Central memory CD8-positive, alpha-beta T cell (primary cell): Measurements from ENCODE around the gene CFAP157.

Source experiments
- ATAC-seq: fragments of 150-1000 bp; cut with Tn5 transposase; replicated peaks from 2 replicates; pipeline ENCODE4 v1.10.0; 2022; ENCODE audit warnings: mild to moderate bottlenecking, moderate FRiP score, moderate number of reproducible peaks; ENCODE audit not compliant: poor library complexity, severe bottlenecking; ENCODE audit errors: extremely low read depth
- DNase-seq, 2 donors: peaks; one replicate each; pipeline ENCODE4 v3.0.0; 2021; ENCODE audit warnings: low spot score in 2 of 2
- H3K27ac Mint-ChIP-seq: one replicate; pipeline ENCODE4 v1.8.0; 2022; ENCODE audit warnings: low read depth, mild to moderate bottlenecking, moderate library complexity, mixed read lengths
- H3K27me3 Mint-ChIP-seq: one replicate; pipeline ENCODE4 v1.8.0; 2022; ENCODE audit warnings: mixed read lengths
- H3K36me3 Mint-ChIP-seq: one replicate; pipeline ENCODE4 v1.8.0; 2022; ENCODE audit warnings: mild to moderate bottlenecking, moderate library complexity, mixed read lengths; ENCODE audit not compliant: insufficient read depth
- H3K4me1 Mint-ChIP-seq: one replicate; pipeline ENCODE4 v1.8.0; 2022; ENCODE audit warnings: mixed read lengths
- H3K4me3 Mint-ChIP-seq: one replicate; pipeline ENCODE4 v1.8.0; 2022; ENCODE audit warnings: mild to moderate bottlenecking, moderate library complexity, mixed read lengths
- H3K9me3 Mint-ChIP-seq: one replicate; pipeline ENCODE4 v1.8.0; 2022; ENCODE audit warnings: mixed read lengths

The CFAP157 gene

GRCh38 chr9:127698386-127698785, 8.4 kb upstream of the CFAP157 start:
- Mint-ChIP-seq H3K4me1 (peaks cover 14% of the 10 kb centered on the region), H3K4me3 (peak overlapping the region; percentile 27), H3K36me3 (peaks cover 6% of the 10 kb centered on the region), H3K9me3 (no peaks in the 10 kb centered on the region), H3K27ac (peak overlapping the region; percentile 22), H3K27me3 (no peaks in the 10 kb centered on the region)
- DNase-seq (no peak), ATAC-seq (no peak)

GRCh38 chr9:127698985-127699670, 7.7 kb upstream of the CFAP157 start:
- H3K27ac Mint-ChIP-seq, result peak overlapping the region; percentile 76

GRCh38 chr9:127700140-127700539, 6.6 kb upstream of the CFAP157 start:
- Mint-ChIP-seq H3K9me3 (no peaks in the 10 kb centered on the region), H3K4me3 (peak overlapping the region; percentile 79), H3K4me1 (peaks cover 14% of the 10 kb centered on the region), H3K36me3 (peaks cover 6% of the 10 kb centered on the region), H3K27me3 (no peaks in the 10 kb centered on the region), H3K27ac (no peak overlapping the region)
- ATAC-seq (no peak), DNase-seq (no peak)

More at GRCh38 chr9:127698985-127699670, 7.7 kb upstream of the CFAP157 start:
- peaks cover 6% of the 10 kb centered on the region for H3K36me3 Mint-ChIP-seq
- DNase-seq, result peak; percentile 69 to 74
- no peaks in the 10 kb centered on the region for H3K9me3 Mint-ChIP-seq
- peak overlapping the region; percentile 79 for H3K4me3 Mint-ChIP-seq
- H3K27me3 Mint-ChIP-seq, result no peaks in the 10 kb centered on the region
- peaks cover 14% of the 10 kb centered on the region for H3K4me1 Mint-ChIP-seq
- peak; percentile 97 for ATAC-seq

GRCh38 chr9:127700594-127701255, 6.1 kb upstream of the CFAP157 start:
- peaks cover 6% of the 10 kb centered on the region for H3K36me3 Mint-ChIP-seq
- no peaks in the 10 kb centered on the region for H3K9me3 Mint-ChIP-seq
- H3K4me1 Mint-ChIP-seq, result peaks cover 14% of the 10 kb centered on the region
- H3K27ac Mint-ChIP-seq, result peak overlapping the region; percentile 12
- H3K4me3 Mint-ChIP-seq, result peak overlapping the region; percentile 79
- ATAC-seq, result no peak
- DNase-seq, result no peak
- no peaks in the 10 kb centered on the region for H3K27me3 Mint-ChIP-seq

GRCh38 chr9:127703289-127703946, 3.4 kb upstream of the CFAP157 start:
- Mint-ChIP-seq H3K4me3 (no peak overlapping the region), H3K27ac (no peak overlapping the region)

GRCh38 chr9:127705577-127706379, 1.0 kb upstream of the CFAP157 start:
- no peak overlapping the region for H3K27ac Mint-ChIP-seq
- no peaks in the 10 kb centered on the region for H3K9me3 Mint-ChIP-seq
- no peak for DNase-seq
- H3K4me3 Mint-ChIP-seq, result no peak overlapping the region
- no peaks in the 10 kb centered on the region for H3K27me3 Mint-ChIP-seq
- peaks cover 17% of the 10 kb centered on the region for H3K4me1 Mint-ChIP-seq
- no peak for ATAC-seq
- H3K36me3 Mint-ChIP-seq, result peaks cover 1% of the 10 kb centered on the region

More at GRCh38 chr9:127703289-127703946, 3.4 kb upstream of the CFAP157 start:
- ATAC-seq, result no peak
- no peaks in the 10 kb centered on the region for H3K9me3 Mint-ChIP-seq
- peaks cover 4% of the 10 kb centered on the region for H3K36me3 Mint-ChIP-seq
- DNase-seq, result no peak
- H3K4me1 Mint-ChIP-seq, result peaks cover 23% of the 10 kb centered on the region
- no peaks in the 10 kb centered on the region for H3K27me3 Mint-ChIP-seq

GRCh38 chr9:127707766-127708165, 978 bp downstream of the CFAP157 start:
- DNase-seq, result peak in 1 of 2 donors; percentile 45
- Mint-ChIP-seq H3K27ac (no peak overlapping the region), H3K4me3 (no peak overlapping the region), H3K9me3 (no peaks in the 10 kb centered on the region), H3K36me3 (peaks cover 1% of the 10 kb centered on the region), H3K4me1 (peaks cover 26% of the 10 kb centered on the region), H3K27me3 (no peaks in the 10 kb centered on the region)
- peak; percentile 92 for ATAC-seq

- Mint-ChIP-seq H3K27me3 (no peaks in the 10 kb centered on the region), H3K36me3 (peaks cover 2% of the 10 kb centered on the region), H3K27ac (peak overlapping the region; percentile 36), H3K4me1 (peaks cover 26% of the 10 kb centered on the region), H3K4me3 (no peak overlapping the region), H3K9me3 (no peaks in the 10 kb centered on the region)
- ATAC-seq (no peak), DNase-seq (no peak)
These were observed 2.3 kb downstream of the CFAP157 start for GRCh38 chr9:127708952-127709587.

- no peaks in the 10 kb centered on the region for H3K9me3 Mint-ChIP-seq
- H3K27ac Mint-ChIP-seq, result no peak overlapping the region
- peaks cover 5% of the 10 kb centered on the region for H3K36me3 Mint-ChIP-seq
- ATAC-seq (no peak), DNase-seq (no peak)
- H3K27me3 Mint-ChIP-seq, result no peaks in the 10 kb centered on the region
- H3K4me1 Mint-ChIP-seq, result peaks cover 32% of the 10 kb centered on the region
- peak overlapping the region; percentile 47 for H3K4me3 Mint-ChIP-seq
These were observed 3.5 kb downstream of the CFAP157 start for GRCh38 chr9:127710204-127710783.

- Mint-ChIP-seq H3K27me3 (no peaks in the 10 kb centered on the region), H3K4me3 (peak overlapping the region; percentile 47), H3K36me3 (peaks cover 12% of the 10 kb centered on the region), H3K9me3 (no peaks in the 10 kb centered on the region), H3K27ac (peak overlapping the region; percentile 80), H3K4me1 (peaks cover 42% of the 10 kb centered on the region)
- DNase-seq (no peak), ATAC-seq (no peak)
These were observed 4.5 kb downstream of the CFAP157 start for GRCh38 chr9:127711226-127711701.

GRCh38 chr9:127711831-127712274, 5.1 kb downstream of the CFAP157 start:
- Mint-ChIP-seq H3K4me3 (no peak overlapping the region), H3K27me3 (no peaks in the 10 kb centered on the region)
- no peak for DNase-seq

More at GRCh38 chr9:127711831-127712274, 5.1 kb downstream of the CFAP157 start:
- ATAC-seq, result no peak
- Mint-ChIP-seq H3K36me3 (peaks cover 12% of the 10 kb centered on the region), H3K9me3 (no peaks in the 10 kb centered on the region), H3K27ac (peak overlapping the region; percentile 80), H3K4me1 (peaks cover 43% of the 10 kb centered on the region)
